ENCODE results near the gene SUDS3. TPM values are rescaled to one million over a fixed set of nuclear protein-coding genes. Genes with fewer than 3 reads are reported as not detected.

The SUDS3 gene
- total and polyA plus RNA-seq, 12 donors, result 13.3 to 75.3 (median 27.5) TPM

GRCh38 chr12:118359541-118359915, 16.8 kb upstream of the SUDS3 start:
- WGBS, 4 donors, result 73 to 83% (median 76%) methylated on average over 4 of the region's 4 CpGs
- H3K4me1 ChIP-seq (replicated peaks in 1 of 2), result peaks cover 14 to 40% of the 10 kb centered on the region in 2 donors
- H3K27ac ChIP-seq, result peak overlapping the region in 2 of 5 donors; percentile 20 to 77
- intact Hi-C loops (cut with DNase I), result no loop called here
- H3K27me3 ChIP-seq, result no peaks in the 10 kb centered on the region
- no peak for DNase-seq
- no peaks in the 10 kb centered on the region for H3K9me3 ChIP-seq (replicated peaks in 1 of 3)
- H3K4me3 ChIP-seq, result no peak overlapping the region
- TF ChIP-seq CTCF (IDR thresholded peaks at IDR 0.05) (no peak), POLR2A (IDR thresholded peaks at IDR 0.05) (no peak)
- H3K36me3 ChIP-seq (replicated peaks in 1 of 2), result no peaks in the 10 kb centered on the region

GRCh38 chr12:118361092-118361404, 15.3 kb upstream of the SUDS3 start:
- H3K9me3 ChIP-seq (replicated peaks in 1 of 3), result no peaks in the 10 kb centered on the region
- H3K27me3 ChIP-seq, result no peaks in the 10 kb centered on the region
- DNase-seq, result no peak
- WGBS, 4 donors, result 63 to 73% (median 71%) methylated on average over 5 of the region's 5 CpGs
- H3K36me3 ChIP-seq (replicated peaks in 1 of 2), result no peaks in the 10 kb centered on the region
- H3K4me1 ChIP-seq (replicated peaks in 1 of 2), result peaks cover 14 to 38% of the 10 kb centered on the region in 2 donors
- TF ChIP-seq POLR2A (IDR thresholded peaks at IDR 0.05) (no peak), CTCF (IDR thresholded peaks at IDR 0.05) (no peak)
- intact Hi-C loops (cut with DNase I), result no loop called here
- H3K27ac ChIP-seq, result no peak overlapping the region
- no peak overlapping the region for H3K4me3 ChIP-seq

GRCh38 chr12:118361889-118362288, 14.5 kb upstream of the SUDS3 start:
- no peaks in the 10 kb centered on the region for H3K27me3 ChIP-seq
- H3K4me1 ChIP-seq (replicated peaks in 1 of 2), result peaks cover 14 to 30% of the 10 kb centered on the region in 2 donors
- no peak for TF ChIP-seq POLR2A (IDR thresholded peaks at IDR 0.05)
- no peak overlapping the region for H3K27ac ChIP-seq
- no peak overlapping the region for H3K4me3 ChIP-seq
- intact Hi-C loops (cut with DNase I), result no loop called here
- no peaks in the 10 kb centered on the region for H3K36me3 ChIP-seq (replicated peaks in 1 of 2)
- H3K9me3 ChIP-seq (replicated peaks in 1 of 3), result no peaks in the 10 kb centered on the region
- no peak for DNase-seq
- whole genome bisulfite sequencing, 4 donors, result 83 to 91% (median 88%) methylated on average over 4 of the region's 4 CpGs

GRCh38 chr12:118368821-118369220, 7.5 kb upstream of the SUDS3 start:
- H3K27ac ChIP-seq, result no peak overlapping the region
- H3K36me3 ChIP-seq (replicated peaks in 1 of 2), result no peaks in the 10 kb centered on the region
- WGBS, 4 donors, result 81 to 86% (median 83%) methylated on average over 4 of the region's 4 CpGs
- TF ChIP-seq CTCF (IDR thresholded peaks at IDR 0.05) (no peak), POLR2A (IDR thresholded peaks at IDR 0.05) (no peak)
- peaks cover 0 to 22% of the 10 kb centered on the region in 2 donors for H3K4me1 ChIP-seq (replicated peaks in 1 of 2)
- no peaks in the 10 kb centered on the region for H3K9me3 ChIP-seq (replicated peaks in 1 of 3)
- H3K27me3 ChIP-seq, result no peaks in the 10 kb centered on the region
- DNase-seq, result no peak
- no peak overlapping the region for H3K4me3 ChIP-seq
- intact Hi-C loops (cut with DNase I), result no loop called here

GRCh38 chr12:118370601-118371000, 5.8 kb upstream of the SUDS3 start:
- no peak overlapping the region for H3K27ac ChIP-seq
- DNase-seq, result no peak
- WGBS, 4 donors, result 30 to 45% (median 38%) methylated on average over 3 of the region's 3 CpGs
- H3K27me3 ChIP-seq, result no peaks in the 10 kb centered on the region
- intact Hi-C loops (cut with DNase I), result loop anchor here in 1 of 2 donors (10.0 kb wide), 1 partner anchor 496 kb away; no protein-coding TSS in a partner anchor
- peak overlapping the region in 1 of 4 donors; percentile 87 for H3K4me3 ChIP-seq
- TF ChIP-seq POLR2A (IDR thresholded peaks at IDR 0.05) (no peak), CTCF (IDR thresholded peaks at IDR 0.05) (no peak)
- H3K36me3 ChIP-seq (replicated peaks in 1 of 2), result no peaks in the 10 kb centered on the region
- peaks cover 0 to 28% of the 10 kb centered on the region in 2 donors for H3K4me1 ChIP-seq (replicated peaks in 1 of 2)
- no peaks in the 10 kb centered on the region for H3K9me3 ChIP-seq (replicated peaks in 1 of 3)

Measured in adrenal gland (tissue), 12 donors.